Peyer's patch (tissue), 4 donors: Measurements from ENCODE around the gene C9orf152. TPM values are rescaled to one million over a fixed set of nuclear protein-coding genes. Genes with fewer than 3 reads are reported as not detected.

Experiments
- DNase-seq, 3 donors: peaks; one replicate each; pipeline ENCODE4 v3.0.0-alpha.2; 2017 to 2019
- H3K27ac ChIP-seq, 4 donors: fragments of 200-600 bp; sonication (generic); one replicate each; pipeline ENCODE4 v1.5.1; 2016 to 2019
- H3K27me3 ChIP-seq, 2 donors: fragments of 200-600 bp; sonication (generic); one replicate each; pipeline ENCODE4 v1.5.1; 2019
- H3K36me3 ChIP-seq, 3 donors: fragments of 200-600 bp; sonication (generic); one replicate each; pipeline ENCODE4 v1.5.1; 2016 to 2019
- H3K4me1 ChIP-seq, 4 donors: fragments of 200-600 bp; sonication (generic); one replicate each; pipeline ENCODE4 v1.5.1; 2016 to 2019
- H3K4me3 ChIP-seq, 4 donors: fragments of 200-600 bp; sonication (generic); 1 replicate in 3 of 4; 2 replicates in 1 of 4; pipeline ENCODE4 v1.5.1; 2016 to 2019; ENCODE audit warnings: mild to moderate bottlenecking in 1 of 4
- H3K9me3 ChIP-seq, 4 donors: fragments of 200-600 bp; sonication (generic); one replicate each; pipeline ENCODE4 v1.5.1; 2016 to 2019; ENCODE audit warnings: mild to moderate bottlenecking in 1 of 4
- POLR2A ChIP-seq, 2 donors: fragments of 450-650 bp; IDR thresholded peaks; one replicate each; pipeline ENCODE4 v1.5.1; 2017; ENCODE audit warnings: antibody characterized with exemption in 2 of 2, mild to moderate bottlenecking in 2 of 2, moderate library complexity in 2 of 2
- total RNA-seq, 4 donors: library from RNA; depleted of rRNA; stranded (reverse); fragments of >200 nt; gene quantifications; one replicate each; pipeline ENCODE4 v1.1.0, GENCODE V29; 2016
- TF ChIP-seq, protein P1 (sequence below), 6 experiments: fragments of 450-650 bp in 4 of 6; fragments of 200-600 bp in 2 of 6; sonication (generic) in 1 of 6; IDR thresholded peaks; one replicate each; pipeline ENCODE4 v1.5.1; 2017 to 2019; ENCODE audit warnings: antibody characterized with exemption in 6 of 6, mild to moderate bottlenecking in 3 of 6, moderate library complexity in 1 of 6

C9orf152 gene
- total RNA-seq, 4 donors from 2014 or later, result 9.2 to 12.8 (median 10.9) TPM

DNA sequence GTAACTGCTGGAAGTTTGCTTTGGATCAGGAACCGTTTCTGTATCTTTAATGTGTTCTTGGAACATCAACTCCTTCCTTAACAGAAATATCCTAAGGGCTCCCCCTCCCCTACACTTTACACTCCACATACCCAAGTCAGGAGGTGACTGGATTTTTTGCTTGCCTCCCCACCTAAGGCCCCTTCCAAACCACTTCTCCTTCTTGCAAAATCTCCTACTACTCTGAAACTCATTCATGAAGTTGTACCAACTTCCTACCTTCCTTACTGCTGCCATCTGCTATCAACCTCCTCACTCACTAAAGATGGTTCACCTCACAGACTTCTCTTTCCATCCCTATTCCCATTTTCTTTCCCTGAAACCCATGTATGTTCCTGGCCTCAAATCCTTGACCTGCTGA lies 32.2 kb upstream of the C9orf152 start:
- no peak overlapping the region for H3K4me3 ChIP-seq
- H3K9me3 ChIP-seq, result peaks cover 0 to 2% (median 0%) of the 10 kb centered on the region in 4 donors
- H3K36me3 ChIP-seq, result peaks cover 0 to 24% (median 3%) of the 10 kb centered on the region in 3 donors
- DNase-seq, result no peak
- H3K27ac ChIP-seq, result no peak overlapping the region
- H3K27me3 ChIP-seq, result no peaks in the 10 kb centered on the region
- TF ChIP-seq POLR2A (IDR thresholded peaks at IDR 0.05), result no peak
- TF ChIP-seq, protein P1, sequence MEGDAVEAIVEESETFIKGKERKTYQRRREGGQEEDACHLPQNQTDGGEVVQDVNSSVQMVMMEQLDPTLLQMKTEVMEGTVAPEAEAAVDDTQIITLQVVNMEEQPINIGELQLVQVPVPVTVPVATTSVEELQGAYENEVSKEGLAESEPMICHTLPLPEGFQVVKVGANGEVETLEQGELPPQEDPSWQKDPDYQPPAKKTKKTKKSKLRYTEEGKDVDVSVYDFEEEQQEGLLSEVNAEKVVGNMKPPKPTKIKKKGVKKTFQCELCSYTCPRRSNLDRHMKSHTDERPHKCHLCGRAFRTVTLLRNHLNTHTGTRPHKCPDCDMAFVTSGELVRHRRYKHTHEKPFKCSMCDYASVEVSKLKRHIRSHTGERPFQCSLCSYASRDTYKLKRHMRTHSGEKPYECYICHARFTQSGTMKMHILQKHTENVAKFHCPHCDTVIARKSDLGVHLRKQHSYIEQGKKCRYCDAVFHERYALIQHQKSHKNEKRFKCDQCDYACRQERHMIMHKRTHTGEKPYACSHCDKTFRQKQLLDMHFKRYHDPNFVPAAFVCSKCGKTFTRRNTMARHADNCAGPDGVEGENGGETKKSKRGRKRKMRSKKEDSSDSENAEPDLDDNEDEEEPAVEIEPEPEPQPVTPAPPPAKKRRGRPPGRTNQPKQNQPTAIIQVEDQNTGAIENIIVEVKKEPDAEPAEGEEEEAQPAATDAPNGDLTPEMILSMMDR (IDR thresholded peaks at IDR 0.05), result no peak
- no peaks in the 10 kb centered on the region for H3K4me1 ChIP-seq

DNA sequence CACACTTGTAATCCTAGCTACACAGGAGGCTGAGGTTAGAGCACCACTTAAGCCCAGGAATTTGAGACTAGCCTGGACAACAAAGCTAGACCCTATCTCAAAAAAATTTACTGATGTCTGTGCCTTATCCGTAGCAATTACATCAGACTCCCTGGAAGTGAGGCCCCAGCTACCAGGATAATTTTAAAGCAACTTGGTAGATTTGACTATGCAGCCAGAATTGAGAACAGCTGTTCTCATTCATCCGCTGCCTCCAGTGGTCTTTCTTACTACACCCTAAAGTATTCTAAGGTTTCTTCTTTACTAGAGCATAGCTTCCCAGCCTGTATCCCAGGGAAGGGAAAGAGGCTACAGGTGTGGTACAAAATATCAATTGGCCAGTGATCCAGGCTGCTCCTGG lies 20.4 kb upstream of the C9orf152 start:
- H3K36me3 ChIP-seq, result no peaks in the 10 kb centered on the region
- no peak overlapping the region for H3K4me3 ChIP-seq
- H3K27ac ChIP-seq, result no peak overlapping the region
- H3K9me3 ChIP-seq, result no peaks in the 10 kb centered on the region
- TF ChIP-seq, protein P1 (IDR thresholded peaks at IDR 0.05), result no peak
- no peak for TF ChIP-seq POLR2A (IDR thresholded peaks at IDR 0.05)
- H3K27me3 ChIP-seq, result no peaks in the 10 kb centered on the region
- H3K4me1 ChIP-seq, result no peaks in the 10 kb centered on the region
- no peak for DNase-seq

DNA sequence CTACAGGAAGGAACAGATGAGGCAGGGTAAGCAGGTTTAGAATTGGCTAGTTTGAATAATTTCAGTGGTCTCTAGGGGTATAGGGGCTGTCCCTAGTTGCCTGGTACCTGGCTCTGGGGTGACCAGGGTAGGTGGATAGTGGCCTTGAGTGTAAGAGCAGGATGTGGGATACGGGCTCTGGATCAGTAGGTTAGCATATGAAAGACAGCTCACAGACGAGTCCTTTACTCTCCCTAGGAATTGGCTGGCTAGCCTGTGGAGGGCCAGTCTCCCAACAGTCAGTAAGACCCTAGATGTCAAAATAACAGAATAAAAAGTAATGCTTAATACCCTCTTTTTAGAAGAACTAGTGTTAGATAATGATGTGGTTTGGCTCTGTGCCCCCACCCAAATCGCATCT lies 16.6 kb upstream of the C9orf152 start:
- Histone ChIP-seq H3K4me3 (no peak overlapping the region), H3K4me1 (peaks cover 0 to 4% (median 0%) of the 10 kb centered on the region in 4 donors), H3K27me3 (no peaks in the 10 kb centered on the region), H3K36me3 (no peaks in the 10 kb centered on the region), H3K9me3 (no peaks in the 10 kb centered on the region), H3K27ac (no peak overlapping the region)
- TF ChIP-seq, protein P1 (IDR thresholded peaks at IDR 0.05), result no peak
- TF ChIP-seq POLR2A (IDR thresholded peaks at IDR 0.05), result no peak
- DNase-seq, result no peak

DNA sequence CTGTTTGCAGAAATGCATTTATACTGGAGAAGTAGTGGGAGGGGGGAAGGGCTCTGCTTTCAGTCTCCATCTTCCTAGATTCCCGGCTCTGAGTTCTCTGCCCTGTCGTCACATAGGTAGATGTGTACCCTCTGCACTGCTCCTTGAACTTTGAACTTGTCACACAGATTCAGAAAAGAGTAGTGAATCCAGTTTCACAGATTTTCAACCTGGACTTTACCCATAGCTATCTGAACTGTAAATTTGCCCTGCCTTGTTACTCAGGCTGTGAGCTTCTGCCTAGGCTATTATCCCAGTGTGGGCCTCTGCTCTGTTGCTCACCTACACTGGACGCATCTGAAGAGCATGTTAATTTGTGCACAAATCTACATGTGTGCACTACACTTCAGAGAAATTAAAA lies 12.8 kb upstream of the C9orf152 start:
- DNase-seq, result no peak
- Histone ChIP-seq H3K36me3 (no peaks in the 10 kb centered on the region), H3K4me3 (no peak overlapping the region), H3K9me3 (no peaks in the 10 kb centered on the region), H3K27ac (no peak overlapping the region), H3K4me1 (peaks cover 0 to 4% (median 0%) of the 10 kb centered on the region in 4 donors), H3K27me3 (no peaks in the 10 kb centered on the region)
- TF ChIP-seq POLR2A (IDR thresholded peaks at IDR 0.05), result no peak
- TF ChIP-seq, protein P1 (IDR thresholded peaks at IDR 0.05), result no peak

DNA sequence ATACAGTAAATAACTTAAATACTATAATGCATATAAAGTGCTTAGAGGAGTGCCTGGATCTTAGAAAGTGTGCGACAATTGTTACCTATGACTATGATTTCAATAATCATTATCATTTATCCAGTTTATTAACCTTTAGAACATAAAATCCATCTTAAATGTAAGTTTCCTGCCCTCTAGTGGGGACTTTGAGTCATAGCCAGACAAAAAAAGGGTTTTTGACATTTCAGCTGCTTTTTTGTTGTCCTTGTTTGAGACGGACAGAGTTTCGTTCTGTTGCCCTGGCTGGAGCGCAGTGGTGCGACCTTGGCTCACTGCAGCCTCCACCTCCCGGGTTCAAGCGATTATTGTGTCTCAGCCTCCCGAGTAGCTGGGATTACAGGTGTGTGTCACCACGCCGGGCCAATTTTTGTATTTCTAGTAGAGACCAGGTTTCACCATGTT lies 9.7 kb upstream of the C9orf152 start:
- H3K4me3 ChIP-seq, result no peak overlapping the region
- H3K4me1 ChIP-seq, result peaks cover 0 to 10% (median 0%) of the 10 kb centered on the region in 4 donors
- no peaks in the 10 kb centered on the region for H3K36me3 ChIP-seq
- H3K27ac ChIP-seq, result no peak overlapping the region
- H3K27me3 ChIP-seq, result no peaks in the 10 kb centered on the region
- no peaks in the 10 kb centered on the region for H3K9me3 ChIP-seq
- DNase-seq, result no peak
- TF ChIP-seq, protein P1 (IDR thresholded peaks at IDR 0.05), result peak; percentile 40 to 85 (median 80)
- TF ChIP-seq POLR2A (IDR thresholded peaks at IDR 0.05), result no peak
